ENCODE data around the gene FBXO27. TPM values are rescaled to one million over a fixed set of nuclear protein-coding genes. Genes with fewer than 3 reads are reported as not detected.
A peak's percentile ranks its signal among the peaks of the same experiment; 100 is the strongest.

Gene FBXO27
- total and polyA plus RNA-seq, 2 of the 13 experiments (the other 11 are each of a cell fraction or from before 2014, with no cell fraction given), result 0.15 to 2.8 TPM

GRCh38 chr19:39052243-39052746 is 19.9 kb upstream of the FBXO27 start (continued):
- TF ChIP-seq ZNF781 (CRISPR knock-in tag; IDR thresholded peaks at IDR 0.05; ENCODE audit: borderline replicate concordance, not compliant biosample characterization), result no peak
- no peak for TF ChIP-seq ZBTB38 (CRISPR knock-in tag; IDR thresholded peaks at IDR 0.05)
- no peak for TF ChIP-seq TSC22D2 (CRISPR knock-in tag; IDR thresholded peaks at IDR 0.05; ENCODE audit: borderline replicate concordance)
- TF ChIP-seq, protein P1, sequence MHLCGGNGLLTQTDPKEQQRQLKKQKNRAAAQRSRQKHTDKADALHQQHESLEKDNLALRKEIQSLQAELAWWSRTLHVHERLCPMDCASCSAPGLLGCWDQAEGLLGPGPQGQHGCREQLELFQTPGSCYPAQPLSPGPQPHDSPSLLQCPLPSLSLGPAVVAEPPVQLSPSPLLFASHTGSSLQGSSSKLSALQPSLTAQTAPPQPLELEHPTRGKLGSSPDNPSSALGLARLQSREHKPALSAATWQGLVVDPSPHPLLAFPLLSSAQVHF (CRISPR knock-in tag; IDR thresholded peaks at IDR 0.05), result no peak
- TF ChIP-seq HNF4A (CRISPR knock-in tag; IDR thresholded peaks at IDR 0.05), result 0 out of 2 replicates have a peak, but pooled peaks have one; percentile 14
- TF ChIP-seq RXRA (CRISPR knock-in tag; IDR thresholded peaks at IDR 0.05), result no peak; the same call in 1 of the 2 replicates
- no peak for TF ChIP-seq ZNF749 (CRISPR knock-in tag; IDR thresholded peaks at IDR 0.05; ENCODE audit: borderline replicate concordance)
- no peak for TF ChIP-seq ATM (IDR thresholded peaks at IDR 0.05; ENCODE audit: borderline replicate concordance)
- TF ChIP-seq PHF5A (CRISPR knock-in tag; IDR thresholded peaks at IDR 0.05; ENCODE audit: low read depth, unreplicated experiment), result no peak
- TF ChIP-seq HMG20A (CRISPR knock-in tag; IDR thresholded peaks at IDR 0.05; ENCODE audit: borderline replicate concordance), result no peak

DNA sequence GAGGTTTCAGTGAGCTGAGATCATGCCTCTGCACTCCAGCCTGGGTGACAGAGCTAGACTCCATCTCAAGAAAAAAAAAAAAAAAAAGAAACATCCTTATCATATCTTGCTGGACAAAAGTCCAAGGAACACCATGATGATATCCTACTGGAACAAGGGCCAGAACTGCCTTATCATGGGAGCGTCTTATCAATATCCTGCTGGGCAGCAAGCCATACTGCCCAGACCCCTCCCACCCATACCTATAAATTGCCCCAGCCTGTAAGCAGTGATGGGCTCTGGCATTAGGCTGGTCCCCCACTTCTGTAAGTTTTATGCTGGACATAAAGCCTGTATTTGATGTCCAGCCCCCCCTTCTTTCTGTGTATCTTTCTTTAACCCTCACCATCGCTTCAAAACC is 14.7 kb upstream of the FBXO27 start:
- H3K79me2 ChIP-seq (ENCODE audit: insufficient read depth, low read length), result no peaks in the 10 kb centered on the region
- 26% methylated on average over 2 of the region's 2 CpGs for WGBS (ENCODE audit: low lambda C conversion rate)
- H4K20me1 ChIP-seq (ENCODE audit: insufficient read depth, low read length), result no peaks in the 10 kb centered on the region
- ATAC-seq, result no peak
- H3K9me3 ChIP-seq (ENCODE audit: low read length), result no peaks in the 10 kb centered on the region
- H2AFZ ChIP-seq (ENCODE audit: low read length), result no peak overlapping the region
- no peak overlapping the region for H3K9ac ChIP-seq (ENCODE audit: insufficient read depth, low read depth, low read length)
- in situ Hi-C loops (cut with HindIII; ENCODE audit: extremely low pct_ligation_motif_present, low pct_unique_long_range_greater_than_20kb), result no loop called here
- ChIA-PET CTCF (ENCODE audit: low intra/inter-chr PET ratio, low total read pairs) (no interaction called here), POLR2A (no interaction called here)
- H3K27ac ChIP-seq (ENCODE audit: extremely low read length, insufficient read depth, low read length), result no peak overlapping the region
- H3K4me3 ChIP-seq (replicated peaks in 1 of 3; ENCODE audit: insufficient read depth in 1 of 3, low read depth in 2 of 3, low read length in 3 of 3), result no peak overlapping the region
- FAIRE-seq, result no peak
- no peak for TF ChIP-seq GPBP1L1 (CRISPR knock-in tag; IDR thresholded peaks at IDR 0.05)
- TF ChIP-seq ZNF724P (CRISPR knock-in tag; IDR thresholded peaks at IDR 0.05; ENCODE audit: borderline replicate concordance), result no peak
- no TSS peak for BruUV-seq (replicated peaks)
- no peaks in the 10 kb centered on the region; a peak in 1 of 5 replicates for H3K27me3 ChIP-seq (ENCODE audit: control insufficient read depth in 1 of 2, insufficient read depth in 2 of 2, low read length in 2 of 2)
- no peaks in the 10 kb centered on the region for H3K36me3 ChIP-seq (replicated peaks in 1 of 2; ENCODE audit: control insufficient read depth in 1 of 2, insufficient read depth in 2 of 2, low read length in 2 of 2)
- DNase-seq (ENCODE audit: low spot score), result no peak
- H3K4me2 ChIP-seq (ENCODE audit: low read depth, low read length), result no peak overlapping the region
- H3K4me1 ChIP-seq (ENCODE audit: insufficient read depth, low read length), result peaks cover 7% of the 10 kb centered on the region; the same call in 1 of the 2 replicates
- intact Hi-C loops (cut with micrococcal nuclease; ENCODE audit: unreplicated experiment), result no loop called here
